Thyroid gland (tissue), 4 donors: ENCODE results near the gene GRAMD1C.

Source experiments
- POLR2A ChIP-seq, 2 donors: fragments of 450-650 bp; IDR thresholded peaks; one replicate each; pipeline ENCODE4 v1.6.1; 2017; ENCODE audit warnings: antibody characterized with exemption in 2 of 2, mild to moderate bottlenecking in 2 of 2, moderate library complexity in 1 of 2
- TF ChIP-seq, protein P1 (sequence below), 6 experiments: fragments of 200-600 bp in 3 of 6; fragments of 450-650 bp in 3 of 6; sonication (generic) in 3 of 6; IDR thresholded peaks; one replicate each; pipeline ENCODE4 v1.5.1; 2016 to 2019; ENCODE audit warnings: antibody characterized with exemption in 6 of 6, mild to moderate bottlenecking in 2 of 6, inconsistent platforms in 1 of 6, moderate library complexity in 1 of 6

DNA sequence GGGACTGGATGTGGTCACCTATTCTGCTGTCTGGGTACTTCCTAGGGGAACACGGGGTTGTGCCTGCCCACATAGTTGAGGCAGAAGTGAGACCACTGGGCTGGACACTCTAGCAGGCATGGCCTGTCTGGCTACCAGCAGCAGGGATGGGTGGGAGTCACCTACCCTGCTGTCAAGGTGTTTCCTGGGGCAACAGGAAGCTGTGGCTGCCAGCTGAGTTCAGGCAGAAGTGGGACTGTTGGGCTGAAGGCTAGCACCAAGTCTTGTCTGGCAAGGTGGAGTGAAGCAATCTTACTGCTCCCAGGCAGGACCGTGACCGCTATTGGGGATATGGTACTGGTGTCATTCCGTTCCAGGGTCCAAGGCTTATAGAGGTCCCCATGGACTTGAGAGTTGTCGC lies 89.0 kb downstream of the GRAMD1C start:
- TF ChIP-seq, protein P1, sequence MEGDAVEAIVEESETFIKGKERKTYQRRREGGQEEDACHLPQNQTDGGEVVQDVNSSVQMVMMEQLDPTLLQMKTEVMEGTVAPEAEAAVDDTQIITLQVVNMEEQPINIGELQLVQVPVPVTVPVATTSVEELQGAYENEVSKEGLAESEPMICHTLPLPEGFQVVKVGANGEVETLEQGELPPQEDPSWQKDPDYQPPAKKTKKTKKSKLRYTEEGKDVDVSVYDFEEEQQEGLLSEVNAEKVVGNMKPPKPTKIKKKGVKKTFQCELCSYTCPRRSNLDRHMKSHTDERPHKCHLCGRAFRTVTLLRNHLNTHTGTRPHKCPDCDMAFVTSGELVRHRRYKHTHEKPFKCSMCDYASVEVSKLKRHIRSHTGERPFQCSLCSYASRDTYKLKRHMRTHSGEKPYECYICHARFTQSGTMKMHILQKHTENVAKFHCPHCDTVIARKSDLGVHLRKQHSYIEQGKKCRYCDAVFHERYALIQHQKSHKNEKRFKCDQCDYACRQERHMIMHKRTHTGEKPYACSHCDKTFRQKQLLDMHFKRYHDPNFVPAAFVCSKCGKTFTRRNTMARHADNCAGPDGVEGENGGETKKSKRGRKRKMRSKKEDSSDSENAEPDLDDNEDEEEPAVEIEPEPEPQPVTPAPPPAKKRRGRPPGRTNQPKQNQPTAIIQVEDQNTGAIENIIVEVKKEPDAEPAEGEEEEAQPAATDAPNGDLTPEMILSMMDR (IDR thresholded peaks at IDR 0.05), result no peak
- no peak for TF ChIP-seq POLR2A (IDR thresholded peaks at IDR 0.05)
